Breast epithelium (tissue), 4 donors: ENCODE results near the gene CAMTA1. TPM values are rescaled to one million over a fixed set of nuclear protein-coding genes. Genes with fewer than 3 reads are reported as not detected.

ENCODE experiments used
- DNase-seq, 2 donors: peaks; one replicate each; pipeline ENCODE4 v3.0.0-alpha.2; 2019; ENCODE audit warnings: low spot score in 2 of 2
- H3K27ac ChIP-seq, 2 donors: fragments of 200-600 bp; sonication (generic) in 1 of 2; one replicate each; pipeline ENCODE4 v1.5.1; 2016 to 2019; ENCODE audit warnings: mild to moderate bottlenecking in 1 of 2
- H3K27me3 ChIP-seq, 2 donors: fragments of 200-600 bp; sonication (generic) in 1 of 2; one replicate each; pipeline versions ENCODE4 v1.5.1 to v1.6.0; 2017 to 2019; ENCODE audit warnings: control low read depth in 1 of 2, mild to moderate bottlenecking in 1 of 2
- H3K36me3 ChIP-seq: fragments of 200-600 bp; one replicate; pipeline ENCODE4 v1.5.1; 2019
- H3K4me1 ChIP-seq, 2 donors: fragments of 200-600 bp; sonication (generic); one replicate each; pipeline ENCODE4 v1.5.1; 2016 to 2019; ENCODE audit warnings: control low read depth in 1 of 2
- H3K4me3 ChIP-seq, 3 donors: fragments of 200-600 bp; sonication (generic); 1 replicate in 2 of 3; 2 replicates in 1 of 3; pipeline ENCODE4 v1.5.1; 2016 to 2019; ENCODE audit warnings: mild to moderate bottlenecking in 3 of 3, moderate library complexity in 2 of 3
- H3K9me3 ChIP-seq, 2 donors: fragments of 200-600 bp; sonication (generic) in 1 of 2; one replicate each; pipeline ENCODE4 v1.5.1; 2016 to 2019; ENCODE audit warnings: control low read depth in 1 of 2
- CTCF ChIP-seq, 3 donors: fragments of 450-650 bp; IDR thresholded peaks; one replicate each; pipeline ENCODE4 v1.5.1; 2016 to 2017; ENCODE audit warnings: antibody characterized with exemption in 3 of 3, mild to moderate bottlenecking in 3 of 3, moderate library complexity in 3 of 3
- POLR2A ChIP-seq: fragments of 450-650 bp; IDR thresholded peaks from one replicate; pipeline ENCODE4 v1.6.1; 2016; ENCODE audit warnings: antibody characterized with exemption, mild to moderate bottlenecking, moderate library complexity
- POLR2AphosphoS5 ChIP-seq, 3 donors: sonication (generic); formaldehyde crosslinking; IDR thresholded peaks; one replicate each; pipeline ENCODE4 v1.6.1; 2017; ENCODE audit warnings: antibody characterized with exemption in 3 of 3
- intact Hi-C: fragments of 100-400 bp; cut with DNase I; formaldehyde crosslinking; loops from one replicate; pipeline ENCODE4 v1.15.1; 2023; ENCODE audit warnings: low total_unique reads
- total RNA-seq, 3 donors: library from RNA; depleted of rRNA; stranded (reverse); fragments of >200 nt; gene quantifications; one replicate each; pipeline ENCODE4 v1.1.0, GENCODE V29; 2016

Gene CAMTA1
- total RNA-seq, 3 donors from 2014 or later = 53.4 to 84.0 (median 61.9) TPM

GRCh38 chr1:7014640-7014930 lies 229.3 kb downstream of the CAMTA1 start:
- no peaks in the 10 kb centered on the region for H3K27me3 ChIP-seq
- H3K9me3 ChIP-seq = no peaks in the 10 kb centered on the region
- no peaks in the 10 kb centered on the region for H3K4me1 ChIP-seq
- TF ChIP-seq POLR2A (no peak), POLR2AphosphoS5 (IDR thresholded peaks at IDR 0.05) (no peak), CTCF (IDR thresholded peaks at IDR 0.05) (no peak)
- no peak overlapping the region for H3K4me3 ChIP-seq
- DNase-seq = no peak
- no peaks in the 10 kb centered on the region for H3K36me3 ChIP-seq
- H3K27ac ChIP-seq = no peak overlapping the region
- intact Hi-C loops = loop anchor here (2.0 kb wide), 1 partner anchor 40 kb away; no protein-coding TSS in a partner anchor

- Histone ChIP-seq H3K27ac (no peak overlapping the region), H3K4me1 (no peaks in the 10 kb centered on the region), H3K27me3 (no peaks in the 10 kb centered on the region), H3K4me3 (no peak overlapping the region), H3K9me3 (no peaks in the 10 kb centered on the region), H3K36me3 (no peaks in the 10 kb centered on the region)
- DNase-seq = no peak
- TF ChIP-seq POLR2AphosphoS5 (IDR thresholded peaks at IDR 0.05) (no peak), CTCF (IDR thresholded peaks at IDR 0.05) (no peak), POLR2A (no peak)
- intact Hi-C loops = loop anchor here (2.0 kb wide), 1 partner anchor 40 kb away; no protein-coding TSS in a partner anchor
These were observed 229.8 kb downstream of the CAMTA1 start for GRCh38 chr1:7015022-7015421.

GRCh38 chr1:7018351-7018750 lies 233.1 kb downstream of the CAMTA1 start:
- Histone ChIP-seq H3K27me3 (no peaks in the 10 kb centered on the region), H3K4me1 (no peaks in the 10 kb centered on the region), H3K36me3 (no peaks in the 10 kb centered on the region), H3K4me3 (no peak overlapping the region), H3K9me3 (no peaks in the 10 kb centered on the region), H3K27ac (no peak overlapping the region)
- DNase-seq = no peak
- intact Hi-C loops = no loop called here
- no peak for TF ChIP-seq POLR2A
- no peak for TF ChIP-seq POLR2AphosphoS5 (IDR thresholded peaks at IDR 0.05)
- no peak for TF ChIP-seq CTCF (IDR thresholded peaks at IDR 0.05)

GRCh38 chr1:7018826-7019225 lies 233.6 kb downstream of the CAMTA1 start:
- intact Hi-C loops = no loop called here
- Histone ChIP-seq H3K4me1 (no peaks in the 10 kb centered on the region), H3K9me3 (no peaks in the 10 kb centered on the region), H3K36me3 (no peaks in the 10 kb centered on the region), H3K27me3 (no peaks in the 10 kb centered on the region), H3K4me3 (no peak overlapping the region), H3K27ac (no peak overlapping the region)
- TF ChIP-seq CTCF (IDR thresholded peaks at IDR 0.05) = no peak
- no peak for TF ChIP-seq POLR2AphosphoS5 (IDR thresholded peaks at IDR 0.05)
- TF ChIP-seq POLR2A = no peak
- DNase-seq = no peak

- Histone ChIP-seq H3K4me1 (no peaks in the 10 kb centered on the region), H3K27me3 (no peaks in the 10 kb centered on the region), H3K4me3 (no peak overlapping the region), H3K27ac (no peak overlapping the region), H3K9me3 (no peaks in the 10 kb centered on the region), H3K36me3 (no peaks in the 10 kb centered on the region)
- TF ChIP-seq POLR2AphosphoS5 (IDR thresholded peaks at IDR 0.05) = no peak
- intact Hi-C loops = no loop called here
- no peak for DNase-seq
These were observed 234.3 kb downstream of the CAMTA1 start for GRCh38 chr1:7019510-7019909.

GRCh38 chr1:7022058-7022457 lies 236.8 kb downstream of the CAMTA1 start:
- H3K27ac ChIP-seq = no peak overlapping the region
- no peak overlapping the region for H3K4me3 ChIP-seq
- TF ChIP-seq POLR2AphosphoS5 (IDR thresholded peaks at IDR 0.05) = no peak
- no peak for TF ChIP-seq POLR2A
- no peak for TF ChIP-seq CTCF (IDR thresholded peaks at IDR 0.05)
- no peak for DNase-seq
- H3K27me3 ChIP-seq = no peaks in the 10 kb centered on the region
- intact Hi-C loops = no loop called here
- no peaks in the 10 kb centered on the region for H3K36me3 ChIP-seq
- no peaks in the 10 kb centered on the region for H3K4me1 ChIP-seq
- H3K9me3 ChIP-seq = no peaks in the 10 kb centered on the region
